HepG2 (cell line): ENCODE measurements around the gene RHBDL3. TPM values are rescaled to one million over a fixed set of nuclear protein-coding genes. Genes with fewer than 3 reads are reported as not detected.

Experiments used
- ATAC-seq: fragments of 200-7000 bp; cut with Tn5 transposase; 3 replicates; pipeline ENCODE4 v1.9.1; 2020; ENCODE audit warnings: mild to moderate bottlenecking, moderate library complexity
- BruUV-seq: library from RNA; stranded (reverse); fragments of 400-500 nt; replicated peaks from 2 replicates; lab custom pipeline; 2021; lab: Mats Ljungman, UMichigan
- CTCF ChIA-PET: fragments of 300-600 bp; formaldehyde crosslinking; extraction: SDS; loops from one replicate; lab custom pipeline; 2021; ENCODE audit warnings: low total read pairs, inconsistent platforms, low intra/inter-chr PET ratio; lab: Yijun Ruan, JAX
- POLR2A ChIA-PET: fragments of 350-600 bp; sonication (Branson Sonifier 250); formaldehyde crosslinking; loops from one replicate; lab custom pipeline; 2020; ENCODE audit warnings: antibody characterized with exemption, inconsistent platforms; lab: Yijun Ruan, JAX
- DNase-seq: peaks from one replicate; pipeline ENCODE4 v3.0.0-alpha.2; 2015; ENCODE audit warnings: low spot score
- FAIRE-seq: peaks from 3 replicates; lab custom pipeline; 2011; peaks lifted over from hg19 to GRCh38; lab: Jason Lieb, UNC
- H2AFZ ChIP-seq: one replicate; pipeline ENCODE4 v1.6.1; 2011; ENCODE audit warnings: low read length, inconsistent platforms
- H3K27ac ChIP-seq: fragments of 300-600 bp; 3 replicates; pipeline ENCODE4 v1.8.0; 2011; ENCODE audit warnings: mixed run types, mild to moderate bottlenecking, mixed read lengths, low read length, inconsistent platforms; ENCODE audit not compliant: insufficient read depth; ENCODE audit errors: extremely low read length
- H3K27me3 ChIP-seq, 2 experiments: fragments of 200-600 bp in 1 of 2; 2 replicates in 1 of 2; 3 replicates in 1 of 2; pipeline versions ENCODE4 v1.6.0 to v1.8.0; 2011; ENCODE audit warnings: low read length in 2 of 2, mild to moderate bottlenecking in 2 of 2, moderate library complexity in 2 of 2, inconsistent platforms in 1 of 2; ENCODE audit not compliant: insufficient read depth in 2 of 2, control insufficient read depth in 1 of 2
- H3K36me3 ChIP-seq, 2 experiments: fragments of 200-600 bp in 1 of 2; replicated peaks in 1 of 2; 2 replicates in 1 of 2; 3 replicates in 1 of 2; pipeline versions ENCODE4 v1.5.1 to v1.8.0; 2011; ENCODE audit warnings: low read length in 2 of 2, inconsistent platforms in 1 of 2; ENCODE audit not compliant: insufficient read depth in 2 of 2, control insufficient read depth in 1 of 2
- H3K4me1 ChIP-seq: 2 replicates; pipeline ENCODE4 v1.5.1; 2012; ENCODE audit warnings: low read length, inconsistent platforms; ENCODE audit not compliant: insufficient read depth
- H3K4me2 ChIP-seq: 2 replicates; pipeline ENCODE4 v1.6.0; 2011; ENCODE audit warnings: low read depth, low read length, inconsistent platforms
- H3K4me3 ChIP-seq, 3 experiments: fragments of 200-600 bp in 1 of 3; sonication (generic), shearing (Covaris generic) in 1 of 3; replicated peaks in 1 of 3; 2 replicates each; pipeline ENCODE4 v1.5.1; 2011 to 2016; ENCODE audit warnings: low read length in 3 of 3, inconsistent platforms in 2 of 3, low read depth in 2 of 3, mild to moderate bottlenecking in 2 of 3, control low read depth in 1 of 3, mixed read lengths in 1 of 3; ENCODE audit not compliant: insufficient read depth in 1 of 3
- H3K79me2 ChIP-seq: one replicate; pipeline ENCODE4 v1.6.1; 2011; ENCODE audit warnings: low read length, inconsistent platforms; ENCODE audit not compliant: insufficient read depth
- H3K9ac ChIP-seq: 2 replicates; pipeline ENCODE4 v1.6.0; 2011; ENCODE audit warnings: mild to moderate bottlenecking, low read depth, low read length, inconsistent platforms; ENCODE audit not compliant: insufficient read depth
- H3K9me3 ChIP-seq: 2 replicates; pipeline ENCODE4 v1.5.1; 2012; ENCODE audit warnings: mild to moderate bottlenecking, low read length
- H4K20me1 ChIP-seq: 2 replicates; pipeline ENCODE4 v1.6.0; 2011; ENCODE audit warnings: inconsistent platforms, mild to moderate bottlenecking, low read length, moderate library complexity; ENCODE audit not compliant: insufficient read depth
- ELF3 ChIP-seq: IDR thresholded peaks from 2 replicates; pipeline ENCODE4 v1.6.1; 2016; ENCODE audit warnings: missing genetic modification reagents, missing compliant biosample characterization
- GPN1 ChIP-seq: sonication (generic); formaldehyde crosslinking; IDR thresholded peaks from 2 replicates; pipeline ENCODE4 v1.5.1; 2020; ENCODE audit warnings: missing genetic modification reagents, borderline replicate concordance
- HNRNPK ChIP-seq: fragments of 200-400 bp; formaldehyde crosslinking; IDR thresholded peaks from 2 replicates; pipeline ENCODE4 v1.6.1; 2018; ENCODE audit warnings: low read length, low read depth, moderate library complexity, mild to moderate bottlenecking; ENCODE audit not compliant: poor library complexity, severe bottlenecking
- KAT2B ChIP-seq: fragments of 150-350 bp; IDR thresholded peaks from 2 replicates; pipeline ENCODE4 v1.6.1; 2014; ENCODE audit warnings: low read depth, low read length, borderline replicate concordance
- MED13 ChIP-seq: sonication (generic); formaldehyde crosslinking; IDR thresholded peaks from 2 replicates; pipeline ENCODE4 v1.5.0; 2020; ENCODE audit warnings: missing genetic modification reagents
- MYNN ChIP-seq: sonication (generic); formaldehyde crosslinking; IDR thresholded peaks from 2 replicates; pipeline ENCODE4 v1.4.0; 2020; ENCODE audit warnings: mild to moderate bottlenecking, low read depth, missing genetic modification reagents
- NCOR1 ChIP-seq: fragments of 200-600 bp; sonication (generic); IDR thresholded peaks from 2 replicates; pipeline ENCODE4 v1.7.0; 2017; ENCODE audit warnings: antibody characterized with exemption, low read length, borderline replicate concordance
- TBP ChIP-seq: sonication (generic); formaldehyde crosslinking; IDR thresholded peaks from 2 replicates; pipeline ENCODE4 v1.5.0; 2020; ENCODE audit warnings: missing genetic modification reagents
- TRIM24 ChIP-seq: sonication (generic); formaldehyde crosslinking; IDR thresholded peaks from 2 replicates; pipeline ENCODE4 v1.8.0; 2022; ENCODE audit warnings: mild to moderate bottlenecking, missing genetic modification reagents
- ZFP62 ChIP-seq: sonication (generic); formaldehyde crosslinking; IDR thresholded peaks from 2 replicates; pipeline ENCODE4 v1.4.0; 2020; ENCODE audit warnings: missing genetic modification reagents
- ZKSCAN5 ChIP-seq: sonication (generic); formaldehyde crosslinking; IDR thresholded peaks from 2 replicates; pipeline ENCODE4 v1.5.1; 2020; ENCODE audit warnings: mild to moderate bottlenecking, missing genetic modification reagents
- ZNF382 ChIP-seq: sonication (generic); formaldehyde crosslinking; IDR thresholded peaks from 2 replicates; pipeline ENCODE4 v1.5.0; 2020; ENCODE audit warnings: missing genetic modification reagents, mild to moderate bottlenecking, borderline replicate concordance
- ZNF772 ChIP-seq: sonication (generic); formaldehyde crosslinking; IDR thresholded peaks from 2 replicates; pipeline ENCODE4 v1.5.0; 2020; ENCODE audit warnings: mild to moderate bottlenecking, missing genetic modification reagents
- WGBS: methylation state at CpG from one replicate; pipeline ENCODE4 v1.1.6; 2017; ENCODE audit warnings: low lambda C conversion rate; 5-methylcytosine and 5-hydroxymethylcytosine counted together
- in situ Hi-C: cut with HindIII; loops from 2 replicates; pipeline ENCODE4 v1.10.0; 2017; ENCODE audit warnings: low pct_unique_long_range_greater_than_20kb; ENCODE audit not compliant: extremely low pct_ligation_motif_present
- intact Hi-C: fragments of 100-400 bp; cut with micrococcal nuclease; formaldehyde crosslinking; loops from one replicate; pipeline ENCODE4 v1.10.0; 2022; ENCODE audit not compliant: unreplicated experiment
- polyA plus RNA-seq, 8 experiments: library from polyadenylated mRNA; depleted of rRNA in 3 of 8; stranded (reverse) in 7 of 8; unstranded in 1 of 8; fragments of >200 nt; fragmentation: Illumina TruSeq in 4 of 8; extraction: Trizol in 4 of 8; gene quantifications; 2 replicates each; pipeline versions ENCODE4 v1.2.1 to v1.2.3, GENCODE V29; 2011 to 2016; ENCODE audit warnings: low read depth in 4 of 8, missing spikeins in 1 of 8, mixed read lengths in 1 of 8; ENCODE audit not compliant: insufficient read depth in 1 of 8
- total RNA-seq, 5 experiments: library from RNA; depleted of rRNA; stranded (reverse); fragments of >200 nt; fragmentation: Illumina TruSeq; extraction: Trizol; gene quantifications; 2 replicates each; pipeline ENCODE4 v1.2.3, GENCODE V29; 2016; ENCODE audit warnings: low read depth in 1 of 5
- TF ChIP-seq, protein P1 (sequence below): sonication (generic); formaldehyde crosslinking; IDR thresholded peaks from 2 replicates; pipeline ENCODE4 v1.4.0; 2020; ENCODE audit warnings: missing genetic modification reagents, borderline replicate concordance
- TF ChIP-seq, protein P2 (sequence below), 2 experiments: fragments of 450-650 bp in 1 of 2; sonication (generic) in 1 of 2; formaldehyde crosslinking; IDR thresholded peaks; 2 replicates each; pipeline versions ENCODE4 v1.5.0 to v1.8.0; 2020 to 2022; ENCODE audit warnings: mild to moderate bottlenecking in 1 of 2, missing genetic modification reagents in 1 of 2
- TF ChIP-seq, protein P3 (sequence below): sonication (generic); formaldehyde crosslinking; IDR thresholded peaks from 2 replicates; pipeline ENCODE4 v1.8.1; 2023; ENCODE audit warnings: mild to moderate bottlenecking, inconsistent platforms, moderate library complexity, missing genetic modification reagents, borderline replicate concordance
- TF ChIP-seq, protein P4 (sequence below): IDR thresholded peaks from 2 replicates; pipeline ENCODE4 v1.6.1; 2016; ENCODE audit warnings: low read depth

The RHBDL3 gene
- total and polyA plus RNA-seq, 2 of the 13 experiments (the other 11 are each of a cell fraction or from before 2014, with no cell fraction given), result 0.09 TPM; not detected in 1

DNA sequence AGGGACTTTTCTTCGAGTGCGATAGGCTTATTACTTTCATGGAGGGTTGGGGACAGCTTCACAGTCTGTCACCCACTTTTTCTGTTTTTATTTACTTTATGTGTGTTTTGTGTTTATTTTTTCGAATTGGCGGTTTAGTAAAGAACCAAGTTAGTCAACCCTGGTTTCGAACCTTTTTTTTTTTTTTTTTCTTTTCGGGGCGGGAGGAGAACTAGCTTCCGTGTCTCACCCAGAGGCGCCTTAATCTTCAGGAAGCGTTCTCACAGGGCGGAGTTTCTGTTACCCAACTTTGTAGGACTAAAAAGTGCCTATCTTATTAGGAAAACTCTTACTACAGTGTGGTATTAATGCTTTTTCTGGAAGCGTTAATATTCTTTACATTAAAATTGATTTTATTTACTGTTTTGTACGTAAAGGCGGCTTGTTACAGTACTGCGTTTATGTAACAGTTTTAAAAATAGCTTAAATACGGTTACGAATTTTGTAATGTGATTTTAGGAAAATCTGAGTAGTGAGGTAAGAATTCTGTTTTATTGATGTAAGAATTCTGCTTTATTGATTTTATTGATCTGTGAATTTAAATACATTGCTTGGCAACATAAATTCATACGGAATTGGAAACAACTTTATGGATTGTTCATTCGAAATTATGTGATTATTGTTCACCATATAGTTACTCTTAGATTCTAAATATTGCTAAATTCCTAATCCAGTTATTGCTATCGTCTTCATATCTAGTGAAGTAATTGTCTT, 85.2 kb downstream of the RHBDL3 start:
- in situ Hi-C loops, result no loop called here
- WGBS, result 1% methylated on average over 20 of the region's 20 CpGs
- peak; percentile 54 for DNase-seq
- TF ChIP-seq TBP (no peak), ZFP62 (CRISPR knock-in tag) (no peak), ZNF772 (CRISPR knock-in tag) (no peak), ELF3 (CRISPR knock-in tag) (0 out of 2 replicates have a peak, but pooled peaks have one; percentile 33), ZKSCAN5 (no peak), NCOR1 (0 out of 2 replicates have a peak, but pooled peaks have one; percentile 4), TRIM24 (CRISPR knock-in tag) (no peak), GPN1 (CRISPR knock-in tag) (no peak), MYNN (no peak), HNRNPK (no peak), KAT2B (peak; percentile 97), MED13 (CRISPR knock-in tag) (no peak), ZNF382 (no peak)
- TF ChIP-seq, protein P1, sequence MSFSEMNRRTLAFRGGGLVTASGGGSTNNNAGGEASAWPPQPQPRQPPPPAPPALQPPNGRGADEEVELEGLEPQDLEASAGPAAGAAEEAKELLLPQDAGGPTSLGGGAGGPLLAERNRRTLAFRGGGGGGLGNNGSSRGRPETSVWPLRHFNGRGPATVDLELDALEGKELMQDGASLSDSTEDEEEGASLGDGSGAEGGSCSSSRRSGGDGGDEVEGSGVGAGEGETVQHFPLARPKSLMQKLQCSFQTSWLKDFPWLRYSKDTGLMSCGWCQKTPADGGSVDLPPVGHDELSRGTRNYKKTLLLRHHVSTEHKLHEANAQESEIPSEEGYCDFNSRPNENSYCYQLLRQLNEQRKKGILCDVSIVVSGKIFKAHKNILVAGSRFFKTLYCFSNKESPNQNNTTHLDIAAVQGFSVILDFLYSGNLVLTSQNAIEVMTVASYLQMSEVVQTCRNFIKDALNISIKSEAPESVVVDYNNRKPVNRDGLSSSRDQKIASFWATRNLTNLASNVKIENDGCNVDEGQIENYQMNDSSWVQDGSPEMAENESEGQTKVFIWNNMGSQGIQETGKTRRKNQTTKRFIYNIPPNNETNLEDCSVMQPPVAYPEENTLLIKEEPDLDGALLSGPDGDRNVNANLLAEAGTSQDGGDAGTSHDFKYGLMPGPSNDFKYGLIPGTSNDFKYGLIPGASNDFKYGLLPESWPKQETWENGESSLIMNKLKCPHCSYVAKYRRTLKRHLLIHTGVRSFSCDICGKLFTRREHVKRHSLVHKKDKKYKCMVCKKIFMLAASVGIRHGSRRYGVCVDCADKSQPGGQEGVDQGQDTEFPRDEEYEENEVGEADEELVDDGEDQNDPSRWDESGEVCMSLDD (CRISPR knock-in tag), result no peak
- TF ChIP-seq, protein P2, sequence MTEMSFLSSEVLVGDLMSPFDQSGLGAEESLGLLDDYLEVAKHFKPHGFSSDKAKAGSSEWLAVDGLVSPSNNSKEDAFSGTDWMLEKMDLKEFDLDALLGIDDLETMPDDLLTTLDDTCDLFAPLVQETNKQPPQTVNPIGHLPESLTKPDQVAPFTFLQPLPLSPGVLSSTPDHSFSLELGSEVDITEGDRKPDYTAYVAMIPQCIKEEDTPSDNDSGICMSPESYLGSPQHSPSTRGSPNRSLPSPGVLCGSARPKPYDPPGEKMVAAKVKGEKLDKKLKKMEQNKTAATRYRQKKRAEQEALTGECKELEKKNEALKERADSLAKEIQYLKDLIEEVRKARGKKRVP (CRISPR knock-in tag; IDR thresholded peaks at IDR 0.05), result no peak
- TF ChIP-seq, protein P3, sequence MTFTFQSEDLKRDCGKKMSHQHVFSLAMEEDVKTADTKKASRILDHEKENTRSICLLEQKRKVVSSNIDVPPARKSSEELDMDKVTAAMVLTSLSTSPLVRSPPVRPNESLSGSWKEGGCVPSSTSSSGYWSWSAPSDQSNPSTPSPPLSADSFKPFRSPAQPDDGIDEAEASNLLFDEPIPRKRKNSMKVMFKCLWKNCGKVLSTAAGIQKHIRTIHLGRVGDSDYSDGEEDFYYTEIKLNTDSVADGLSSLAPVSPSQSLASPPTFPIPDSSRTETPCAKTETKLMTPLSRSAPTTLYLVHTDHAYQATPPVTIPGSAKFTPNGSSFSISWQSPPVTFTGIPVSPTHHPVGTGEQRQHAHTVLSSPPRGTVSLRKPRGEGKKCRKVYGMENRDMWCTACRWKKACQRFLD (CRISPR knock-in tag), result no peak
- TF ChIP-seq, protein P4, sequence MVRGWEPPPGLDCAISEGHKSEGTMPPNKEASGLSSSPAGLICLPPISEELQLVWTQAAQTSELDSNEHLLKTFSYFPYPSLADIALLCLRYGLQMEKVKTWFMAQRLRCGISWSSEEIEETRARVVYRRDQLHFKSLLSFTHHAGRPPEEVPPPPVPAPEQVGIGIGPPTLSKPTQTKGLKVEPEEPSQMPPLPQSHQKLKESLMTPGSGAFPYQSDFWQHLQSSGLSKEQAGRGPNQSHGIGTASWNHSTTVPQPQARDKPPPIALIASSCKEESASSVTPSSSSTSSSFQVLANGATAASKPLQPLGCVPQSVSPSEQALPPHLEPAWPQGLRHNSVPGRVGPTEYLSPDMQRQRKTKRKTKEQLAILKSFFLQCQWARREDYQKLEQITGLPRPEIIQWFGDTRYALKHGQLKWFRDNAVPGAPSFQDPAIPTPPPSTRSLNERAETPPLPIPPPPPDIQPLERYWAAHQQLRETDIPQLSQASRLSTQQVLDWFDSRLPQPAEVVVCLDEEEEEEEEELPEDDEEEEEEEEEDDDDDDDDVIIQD (CRISPR knock-in tag), result no peak

More for the DNA sequence above, 85.2 kb downstream of the RHBDL3 start:
- Histone ChIP-seq H2AFZ (no peak overlapping the region), H3K27ac (peak overlapping the region; percentile 99), H3K4me1 (peaks cover 48% of the 10 kb centered on the region), H3K79me2 (peaks cover 69% of the 10 kb centered on the region), H3K4me2 (peak overlapping the region; percentile 77), H3K4me3 (peak overlapping the region; percentile 64 to 98 (median 97)), H3K27me3 (peaks cover 0 to 4% of the 10 kb centered on the region in 2 experiments; a peak in 1 of 5 replicates), H3K9me3 (no peaks in the 10 kb centered on the region), H3K9ac (peak overlapping the region; percentile 100), H4K20me1 (peaks cover 48% of the 10 kb centered on the region), H3K36me3 (peaks cover 3 to 23% of the 10 kb centered on the region in 2 experiments; a peak in 4 of 5 replicates)
- CTCF ChIA-PET, result no interaction called here
- FAIRE-seq (no peak), ATAC-seq (peak; percentile 23)
- intact Hi-C loops, result no loop called here
- no TSS peak for BruUV-seq
- POLR2A ChIA-PET, result interaction anchor here (0.5 to 1.6 kb wide), 9 partner anchors 9 to 877 kb away, joined by 3 to 7 read pairs (median 4); partner anchors contain the start of genes C17orf75 and PSMD11
